Heart left ventricle (tissue), 16 donors: ENCODE results near the gene TMEM120A. TPM values are rescaled to one million over a fixed set of nuclear protein-coding genes. Genes with fewer than 3 reads are reported as not detected.

Experiments used
- ATAC-seq, 4 donors: fragments of 200-7000 bp; cut with Tn5 transposase; one replicate each; pipeline ENCODE4 v1.9.1; 2020 to 2022; ENCODE audit warnings: moderate library complexity in 4 of 4, mild to moderate bottlenecking in 3 of 4, moderate number of reproducible peaks in 1 of 4
- DNase-seq, 5 donors: peaks; one replicate each; pipeline ENCODE4 v3.0.0-alpha.2; 2020
- H3K27ac ChIP-seq, 12 donors: fragments of 200-600 bp; sonication (generic) in 4 of 12; one replicate each; pipeline versions ENCODE4 v1.5.0 to v1.8.0; 2016 to 2022; ENCODE audit warnings: mild to moderate bottlenecking in 2 of 12
- H3K27me3 ChIP-seq, 9 donors: fragments of 200-600 bp; sonication (generic) in 2 of 9; one replicate each; pipeline versions ENCODE4 v1.5.1 to v1.8.0; 2016 to 2022; ENCODE audit warnings: mild to moderate bottlenecking in 3 of 9
- H3K36me3 ChIP-seq, 9 donors: fragments of 200-600 bp; sonication (generic) in 2 of 9; one replicate each; pipeline versions ENCODE4 v1.5.0 to v1.8.0; 2018 to 2022; ENCODE audit warnings: mild to moderate bottlenecking in 2 of 9
- H3K4me1 ChIP-seq, 12 donors: fragments of 200-600 bp; sonication (generic) in 4 of 12; one replicate each; pipeline versions ENCODE4 v1.5.0 to v1.8.0; 2016 to 2022; ENCODE audit warnings: mild to moderate bottlenecking in 3 of 12
- H3K4me3 ChIP-seq, 12 donors: fragments of 200-600 bp; sonication (generic) in 4 of 12; one replicate each; pipeline versions ENCODE4 v1.5.0 to v1.8.0; 2017 to 2022; ENCODE audit warnings: mild to moderate bottlenecking in 9 of 12, moderate library complexity in 4 of 12
- H3K9me3 ChIP-seq, 12 donors: fragments of 200-600 bp; sonication (generic) in 4 of 12; one replicate each; pipeline versions ENCODE4 v1.5.0 to v1.8.0; 2016 to 2022; ENCODE audit warnings: mild to moderate bottlenecking in 1 of 12
- POLR2A ChIP-seq, 2 donors: fragments of 450-650 bp; IDR thresholded peaks; one replicate each; pipeline ENCODE4 v1.6.1; 2017; ENCODE audit warnings: antibody characterized with exemption in 2 of 2, mild to moderate bottlenecking in 2 of 2, moderate library complexity in 2 of 2
- WGBS, 4 donors: extraction: QIAGEN DNeasy Blood & Tissue Kit in 2 of 4; methylation state at CpG; one replicate each; pipeline versions ENCODE4 v1.1.5 to v1.1.7; 2013 to 2018; 5-methylcytosine and 5-hydroxymethylcytosine counted together
- intact Hi-C, 10 donors: fragments of 100-400 bp; cut with DNase I; formaldehyde crosslinking; loops; one replicate each; pipeline versions ENCODE4 v1.11.1 to v1.14.2; 2022
- polyA plus RNA-seq, 2 donors: library from polyadenylated mRNA; stranded (reverse); fragments of 200-250 nt; gene quantifications; one replicate each; pipeline ENCODE4 v1.2.3, GENCODE V29; 2013
- total RNA-seq, 9 donors: library from RNA; depleted of rRNA in 2 of 9; stranded (reverse); fragments of >200 nt in 2 of 9; fragmentation: NEBNext Ultra II Directional in 3 of 9; extraction: Animal tissue kit (Norgen Biotek cat#: 25700) in 3 of 9; gene quantifications; one replicate each; pipeline versions ENCODE4 v1.1.0 to v1.2.4, GENCODE V29; 2016 to 2023
- TF ChIP-seq, protein P1 (sequence below), 12 donors: fragments of 200-600 bp; sonication (generic) in 4 of 12; IDR thresholded peaks; one replicate each; pipeline versions ENCODE4 v1.5.0 to v1.8.0; 2018 to 2022; ENCODE audit warnings: antibody characterized with exemption in 12 of 12, mild to moderate bottlenecking in 5 of 12
- donor health status: ischemic (EF 13 %, LVEDD 7.1; RV severe dilation, severe dysfunction).
- donor health status: healthy with polysubstance abuse.
- donor health status: DM: no; HTN: yes; CAD: no.
- donor health status: DM: no; HTN: no; CAD: no.
- donor health status: ischemic (EF 25% LVEDD 6.9; RV normal size, moderate dysfunction).
- donor health status: ischemic (EF 25% LVEDD 5.7; RV mildly dilated, moderate dysfunction).
- donor health status: healthy.
- donor health status: DM: yes; HTN: yes; CAD: no.
- donor health status: ischemic (EF 35%, LVEDD 5.7; RV mildly dilated, moderate dysfunction).
- donor health status: nonischemic (EF 11% LVEDD 7.7; RV severe dilation, severe dysfunction).
- donor health status: DM: yes; HTN: yes; CAD: no.
- donor health status: PGD.
- donor health status: ischemic (EF 29% LVEDD 5.4; RV normal size, mild dysfunction).
- donor health status: nonischemic (EF 23%, LVEDD 6.1; RV moderate dilation, normal function).

The TMEM120A gene
- total and polyA plus RNA-seq, 11 donors: 63.8 to 181 (median 130) TPM

DNA sequence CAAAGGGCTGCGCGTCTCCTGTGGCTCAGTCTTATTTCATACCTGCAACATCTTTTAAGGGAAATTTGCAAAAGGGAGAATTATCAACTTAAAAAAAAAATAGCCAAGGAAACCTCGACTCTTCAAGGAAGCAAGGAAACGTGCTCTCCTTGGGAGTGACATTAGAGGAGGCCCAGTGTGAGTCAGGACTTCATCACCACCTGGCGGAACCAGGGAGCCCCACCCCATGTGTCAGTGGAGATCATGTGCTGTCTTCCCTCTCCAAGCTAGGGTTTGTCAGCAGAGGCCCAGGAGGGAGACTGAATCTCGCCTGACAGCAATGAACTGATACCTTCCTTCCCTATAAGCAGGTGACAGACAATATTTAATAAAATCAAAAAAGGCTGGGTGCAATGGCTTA, 50.5 kb downstream of the TMEM120A start:
- no peak for DNase-seq
- H3K27ac ChIP-seq: no peak overlapping the region
- 89 to 93% (median 91%) methylated on average over 6 of the region's 6 CpGs for WGBS, 4 donors
- TF ChIP-seq POLR2A (IDR thresholded peaks at IDR 0.05): no peak
- TF ChIP-seq, protein P1, sequence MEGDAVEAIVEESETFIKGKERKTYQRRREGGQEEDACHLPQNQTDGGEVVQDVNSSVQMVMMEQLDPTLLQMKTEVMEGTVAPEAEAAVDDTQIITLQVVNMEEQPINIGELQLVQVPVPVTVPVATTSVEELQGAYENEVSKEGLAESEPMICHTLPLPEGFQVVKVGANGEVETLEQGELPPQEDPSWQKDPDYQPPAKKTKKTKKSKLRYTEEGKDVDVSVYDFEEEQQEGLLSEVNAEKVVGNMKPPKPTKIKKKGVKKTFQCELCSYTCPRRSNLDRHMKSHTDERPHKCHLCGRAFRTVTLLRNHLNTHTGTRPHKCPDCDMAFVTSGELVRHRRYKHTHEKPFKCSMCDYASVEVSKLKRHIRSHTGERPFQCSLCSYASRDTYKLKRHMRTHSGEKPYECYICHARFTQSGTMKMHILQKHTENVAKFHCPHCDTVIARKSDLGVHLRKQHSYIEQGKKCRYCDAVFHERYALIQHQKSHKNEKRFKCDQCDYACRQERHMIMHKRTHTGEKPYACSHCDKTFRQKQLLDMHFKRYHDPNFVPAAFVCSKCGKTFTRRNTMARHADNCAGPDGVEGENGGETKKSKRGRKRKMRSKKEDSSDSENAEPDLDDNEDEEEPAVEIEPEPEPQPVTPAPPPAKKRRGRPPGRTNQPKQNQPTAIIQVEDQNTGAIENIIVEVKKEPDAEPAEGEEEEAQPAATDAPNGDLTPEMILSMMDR (IDR thresholded peaks at IDR 0.05): no peak
- intact Hi-C loops: no loop called here
- H3K9me3 ChIP-seq: no peaks in the 10 kb centered on the region
- H3K4me3 ChIP-seq: no peak overlapping the region
- peaks cover 0 to 34% (median 14%) of the 10 kb centered on the region in 12 donors for H3K4me1 ChIP-seq
- no peaks in the 10 kb centered on the region for H3K27me3 ChIP-seq
- ATAC-seq: no peak
- peaks cover 0 to 8% (median 0%) of the 10 kb centered on the region in 9 donors for H3K36me3 ChIP-seq

GRCh38 chr7:75938921-75939320, 55.5 kb downstream of the TMEM120A start:
- peak overlapping the region in 3 of 12 donors; percentile 67 to 78 (median 75) for H3K27ac ChIP-seq
- 85 to 97% (median 90%) methylated on average over 5 to 6 of the region's 6 CpGs for WGBS, 4 donors
- peaks cover 0 to 8% (median 0%) of the 10 kb centered on the region in 12 donors for H3K9me3 ChIP-seq
- no peak for DNase-seq
- TF ChIP-seq, protein P1 (IDR thresholded peaks at IDR 0.05): no peak
- no peak for TF ChIP-seq POLR2A (IDR thresholded peaks at IDR 0.05)
- H3K27me3 ChIP-seq: no peaks in the 10 kb centered on the region
- intact Hi-C loops: no loop called here
- H3K4me3 ChIP-seq: no peak overlapping the region
- H3K4me1 ChIP-seq: peaks cover 0 to 28% (median 18%) of the 10 kb centered on the region in 12 donors
- peak in 2 of 4 donors; percentile 7 for ATAC-seq
- H3K36me3 ChIP-seq: peaks cover 0 to 6% (median 0%) of the 10 kb centered on the region in 9 donors

- ATAC-seq (peak; percentile 85 to 95 (median 90)), DNase-seq (peak; percentile 68 to 92 (median 77))
- WGBS, 4 donors: 47 to 62% (median 60%) methylated on average over 15 of the region's 15 CpGs
- peak overlapping the region in 11 of 12 donors; percentile 46 to 78 (median 62) for H3K27ac ChIP-seq
- TF ChIP-seq POLR2A (IDR thresholded peaks at IDR 0.05): peak in 1 of 2 donors; percentile 18
- TF ChIP-seq, protein P1 (IDR thresholded peaks at IDR 0.05): no peak
- H3K4me3 ChIP-seq: no peak overlapping the region
- H3K36me3 ChIP-seq: peaks cover 0 to 6% (median 0%) of the 10 kb centered on the region in 9 donors
- H3K27me3 ChIP-seq: no peaks in the 10 kb centered on the region
- intact Hi-C loops: no loop called here
- H3K4me1 ChIP-seq: peaks cover 0 to 28% (median 16%) of the 10 kb centered on the region in 12 donors
- H3K9me3 ChIP-seq: peaks cover 0 to 13% (median 0%) of the 10 kb centered on the region in 12 donors
Observed at GRCh38 chr7:75937958-75938786, 56.2 kb downstream of the TMEM120A start.

Other genes with a start within 250 kb of the TMEM120A start
- gene CCL26, start 222.4 kb downstream of the TMEM120A start, total RNA-seq: under 1 TPM in 2 of 9 donors, not detected in 7; 0.75 to 0.77 TPM
- under 1 TPM; 0.53 to 0.94 TPM for gene CCL26, start 222.4 kb downstream of the TMEM120A start, polyA plus RNA-seq
- under 1 TPM in 2 of 9 donors, not detected in 7; 0.60 to 0.77 TPM for gene CCL24, start 180.8 kb downstream of the TMEM120A start, total RNA-seq
- under 1 TPM in 1 of 2 donors, not detected in 1; 0.18 TPM for gene CCL24, start 180.8 kb downstream of the TMEM120A start, polyA plus RNA-seq
- gene RHBDD2, start 115.6 kb downstream of the TMEM120A start, total RNA-seq: 10 to 100 TPM; 23.6 to 44.1 (median 32.5) TPM
- 10 to 100 TPM; 27.6 to 43.4 TPM for gene RHBDD2, start 115.6 kb downstream of the TMEM120A start, polyA plus RNA-seq
- 100 to 1,000 TPM in 2 of 9 donors, 10 to 100 TPM in 7; 38.3 to 202 (median 80.0) TPM for gene POR, start 79.4 kb downstream of the TMEM120A start, total RNA-seq
- gene POR, start 79.4 kb downstream of the TMEM120A start, polyA plus RNA-seq: 100 to 1,000 TPM in 1 of 2 donors, 10 to 100 TPM in 1; 69.5 to 169 TPM
- 10 to 100 TPM in 8 of 9 donors, 1 to 10 TPM in 1; 7.9 to 26.8 (median 16.1) TPM for gene STYXL1, start 53.4 kb upstream of the TMEM120A start, total RNA-seq
- gene STYXL1, start 53.4 kb upstream of the TMEM120A start, polyA plus RNA-seq: 10 to 100 TPM; 43.1 to 44.3 TPM
- 100 to 1,000 TPM; 303 to 591 (median 409) TPM for gene MDH2, start 53.5 kb upstream of the TMEM120A start, total RNA-seq
- 100 to 1,000 TPM; 140 to 251 TPM for gene MDH2, start 53.5 kb upstream of the TMEM120A start, polyA plus RNA-seq
- 10 to 100 TPM in 1 of 9 donors, 1 to 10 TPM in 8; 1.6 to 18.0 (median 5.1) TPM for gene SRRM3, start 207.3 kb upstream of the TMEM120A start, total RNA-seq
- gene SRRM3, start 207.3 kb upstream of the TMEM120A start, polyA plus RNA-seq: 10 to 100 TPM; 10.9 to 28.5 TPM